GM13977 (cell line): Measurements from ENCODE around the gene PSMA3.

ENCODE experiments used
- DNase-seq: peaks from one replicate; pipeline ENCODE4 v3.0.0; 2012; ENCODE audit warnings: low spot score
- in situ Hi-C: fragments of 300-500 bp; cut with MboI; formaldehyde crosslinking; loops from one replicate; pipeline ENCODE4 v1.12.0; 2022; ENCODE audit warnings: low sequenced_read_pairs, low pct_unique_long_range_greater_than_20kb, mixed read lengths, inconsistent platforms; ENCODE audit not compliant: unreplicated experiment
- TF ChIP-seq, protein P1 (sequence below): IDR thresholded peaks from 2 replicates; pipeline ENCODE4 v1.5.1; 2012; ENCODE audit warnings: mild to moderate bottlenecking, control low read depth; ENCODE audit not compliant: insufficient read depth; ENCODE audit errors: extremely low read depth, missing control alignments

PSMA3 gene

DNA sequence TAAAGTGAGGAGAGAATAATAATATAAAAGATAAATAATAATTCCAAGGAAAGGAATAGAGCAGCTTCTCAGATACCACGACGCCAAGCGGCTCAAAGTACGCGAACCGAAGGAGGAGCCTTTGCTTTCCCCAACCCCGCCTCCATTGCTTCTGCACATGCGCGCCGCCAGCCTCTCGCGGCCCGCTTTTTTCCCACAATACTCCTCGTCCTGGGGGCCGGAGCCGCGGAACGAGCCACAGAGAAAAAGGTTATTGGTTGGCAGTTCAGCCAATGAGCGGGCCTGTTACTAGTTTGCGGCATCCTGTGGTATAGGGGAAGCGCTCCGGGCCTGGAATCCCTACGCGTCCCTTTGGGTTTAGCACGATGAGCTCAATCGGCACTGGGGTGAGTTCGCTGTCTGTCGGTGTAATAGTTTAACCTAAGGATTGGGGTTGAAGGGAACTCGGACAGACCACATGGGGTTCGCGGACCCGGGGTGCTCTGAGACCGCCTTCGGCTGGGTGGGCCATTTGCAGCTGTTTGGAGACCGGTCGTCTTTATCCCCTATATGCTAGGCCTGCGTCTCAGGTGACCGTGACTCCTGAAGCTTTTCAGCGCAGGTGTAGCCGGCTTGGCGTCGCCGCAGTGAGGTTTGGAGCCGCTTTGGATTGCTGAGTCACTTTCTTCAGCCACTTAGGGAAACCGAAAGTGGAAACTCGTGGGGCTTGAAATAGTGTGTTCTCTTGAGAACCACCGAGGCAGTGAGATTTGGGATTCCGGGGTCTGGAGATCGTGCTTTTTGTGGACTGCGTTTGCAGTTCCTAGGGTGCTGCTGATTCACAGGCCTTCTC, at the start of gene PSMA3:
TSS of gene PSMA3 (plus strand) at position 288 of the 832 bp plus-strand sequence. CDS start at position 366, 78 bp downstream.
- in situ Hi-C loops, result no loop called here
- TF ChIP-seq, protein P1, sequence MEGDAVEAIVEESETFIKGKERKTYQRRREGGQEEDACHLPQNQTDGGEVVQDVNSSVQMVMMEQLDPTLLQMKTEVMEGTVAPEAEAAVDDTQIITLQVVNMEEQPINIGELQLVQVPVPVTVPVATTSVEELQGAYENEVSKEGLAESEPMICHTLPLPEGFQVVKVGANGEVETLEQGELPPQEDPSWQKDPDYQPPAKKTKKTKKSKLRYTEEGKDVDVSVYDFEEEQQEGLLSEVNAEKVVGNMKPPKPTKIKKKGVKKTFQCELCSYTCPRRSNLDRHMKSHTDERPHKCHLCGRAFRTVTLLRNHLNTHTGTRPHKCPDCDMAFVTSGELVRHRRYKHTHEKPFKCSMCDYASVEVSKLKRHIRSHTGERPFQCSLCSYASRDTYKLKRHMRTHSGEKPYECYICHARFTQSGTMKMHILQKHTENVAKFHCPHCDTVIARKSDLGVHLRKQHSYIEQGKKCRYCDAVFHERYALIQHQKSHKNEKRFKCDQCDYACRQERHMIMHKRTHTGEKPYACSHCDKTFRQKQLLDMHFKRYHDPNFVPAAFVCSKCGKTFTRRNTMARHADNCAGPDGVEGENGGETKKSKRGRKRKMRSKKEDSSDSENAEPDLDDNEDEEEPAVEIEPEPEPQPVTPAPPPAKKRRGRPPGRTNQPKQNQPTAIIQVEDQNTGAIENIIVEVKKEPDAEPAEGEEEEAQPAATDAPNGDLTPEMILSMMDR, result no peak
- peak; percentile 89 for DNase-seq

GRCh38 chr14:58196198-58196597, 48.4 kb upstream of the PSMA3 start:
- no peak for DNase-seq
- TF ChIP-seq, protein P1, result no peak
- in situ Hi-C loops, result no loop called here

GRCh38 chr14:58198086-58198485, 46.6 kb upstream of the PSMA3 start:
- TF ChIP-seq, protein P1, result no peak
- in situ Hi-C loops, result no loop called here
- DNase-seq, result no peak

- in situ Hi-C loops, result no loop called here
- TF ChIP-seq, protein P1, result no peak
- DNase-seq, result peak; percentile 90
Measured at GRCh38 chr14:58199726-58200479, 44.7 kb upstream of the PSMA3 start, which contains the start of gene ACTR10. Gene ACTR10 (plus strand): TSS chr14:58200149. CDS start chr14:58200218, 69 bp downstream.

- no peak for DNase-seq
- TF ChIP-seq, protein P1, result no peak
- in situ Hi-C loops, result no loop called here
Measured at GRCh38 chr14:58200480-58200841, 44.2 kb upstream of the PSMA3 start.

- TF ChIP-seq, protein P1, result no peak
- in situ Hi-C loops, result no loop called here
- peak; percentile 14 for DNase-seq
Measured at GRCh38 chr14:58200846-58201245, 43.8 kb upstream of the PSMA3 start.
